Vagina (tissue), 2 donors: ENCODE results near the gene SLC16A6.
"Not testable (repeated sequence)": the region's sequence is repeated elsewhere in the genome, so short reads cannot be mapped to it uniquely, and the experiment has no call there.

Experiments
- CTCF ChIP-seq, 3 experiments: fragments of 450-650 bp in 2 of 3; fragments of 200-600 bp in 1 of 3; sonication (generic) in 1 of 3; IDR thresholded peaks; one replicate each; pipeline ENCODE4 v1.5.1; 2017 to 2019; ENCODE audit warnings: antibody characterized with exemption in 3 of 3, mild to moderate bottlenecking in 2 of 3, moderate library complexity in 2 of 3
- POLR2A ChIP-seq, 2 donors: fragments of 450-650 bp; IDR thresholded peaks; one replicate each; pipeline ENCODE4 v1.6.1; 2017; ENCODE audit warnings: antibody characterized with exemption in 2 of 2, mild to moderate bottlenecking in 2 of 2, moderate library complexity in 2 of 2
- POLR2AphosphoS5 ChIP-seq, 2 donors: sonication (generic); formaldehyde crosslinking; IDR thresholded peaks; one replicate each; pipeline ENCODE4 v1.9.0; 2017; ENCODE audit warnings: antibody characterized with exemption in 2 of 2, mild to moderate bottlenecking in 2 of 2, low read depth in 1 of 2; ENCODE audit not compliant: insufficient read depth in 1 of 2

GRCh38 chr17:68228039-68228680 is 62.8 kb downstream of the SLC16A6 start:
- not testable (repeated sequence) for TF ChIP-seq POLR2A (IDR thresholded peaks at IDR 0.05); CTCF (IDR thresholded peaks at IDR 0.05); POLR2AphosphoS5 (IDR thresholded peaks at IDR 0.05; ENCODE audit: insufficient read depth in 1 of 2, low read depth in 1 of 2)
